Fibroblast of pulmonary artery (primary cell): ENCODE data around the gene PADI3.

ENCODE experiments used
- DNase-seq: peaks from one replicate; pipeline ENCODE4 v3.0.0-alpha.2; 2010; ENCODE audit warnings: low read depth
- H3K4me3 ChIP-seq: replicated peaks from 2 replicates; pipeline ENCODE4 v1.5.1; 2011; ENCODE audit warnings: low read depth, mild to moderate bottlenecking, control low read depth, low read length, moderate library complexity
- TF ChIP-seq, protein P1 (sequence below): IDR thresholded peaks from 2 replicates; pipeline ENCODE4 v1.5.1; 2011; ENCODE audit warnings: mild to moderate bottlenecking, control low read depth, low read length, inconsistent platforms; ENCODE audit errors: missing control alignments

PADI3 gene

DNA sequence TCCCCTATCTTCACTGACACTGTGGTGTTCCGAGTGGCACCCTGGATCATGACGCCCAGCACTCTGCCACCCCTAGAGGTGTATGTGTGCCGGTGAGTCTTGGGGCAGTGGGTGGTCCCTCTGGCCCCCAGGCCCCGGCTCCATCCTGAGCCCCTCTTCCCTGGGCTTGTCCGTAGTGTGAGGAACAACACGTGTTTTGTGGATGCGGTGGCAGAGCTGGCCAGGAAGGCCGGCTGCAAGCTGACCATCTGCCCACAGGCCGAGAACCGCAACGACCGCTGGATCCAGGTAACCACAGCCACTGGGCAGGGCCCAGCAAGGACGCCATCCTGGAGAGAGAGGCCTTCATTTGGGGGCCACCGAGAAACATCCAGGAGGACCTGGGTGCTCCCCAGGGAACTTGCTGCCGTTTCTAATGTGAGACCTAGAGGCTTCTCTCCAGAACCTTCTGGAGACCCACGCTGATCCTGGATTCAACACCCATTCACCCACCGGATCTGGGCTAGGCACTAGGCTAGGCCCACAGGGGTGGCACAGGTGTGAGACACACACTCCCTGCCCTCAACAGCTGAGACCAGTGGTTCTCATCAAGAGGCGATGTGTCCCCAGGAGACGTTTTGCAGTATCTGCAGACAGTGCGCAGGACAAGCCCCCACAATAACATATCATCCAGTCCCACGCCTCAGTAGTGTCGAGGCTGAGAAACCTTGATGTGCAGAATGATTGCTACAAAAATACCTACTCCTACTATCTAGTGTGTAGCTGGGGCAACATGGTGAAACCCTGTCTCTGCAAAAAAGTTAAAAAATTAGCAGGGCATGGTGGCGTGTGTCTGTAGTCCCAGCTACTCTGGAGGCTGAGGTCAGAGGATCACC, 22.2 kb downstream of the PADI3 start:
- TF ChIP-seq, protein P1, sequence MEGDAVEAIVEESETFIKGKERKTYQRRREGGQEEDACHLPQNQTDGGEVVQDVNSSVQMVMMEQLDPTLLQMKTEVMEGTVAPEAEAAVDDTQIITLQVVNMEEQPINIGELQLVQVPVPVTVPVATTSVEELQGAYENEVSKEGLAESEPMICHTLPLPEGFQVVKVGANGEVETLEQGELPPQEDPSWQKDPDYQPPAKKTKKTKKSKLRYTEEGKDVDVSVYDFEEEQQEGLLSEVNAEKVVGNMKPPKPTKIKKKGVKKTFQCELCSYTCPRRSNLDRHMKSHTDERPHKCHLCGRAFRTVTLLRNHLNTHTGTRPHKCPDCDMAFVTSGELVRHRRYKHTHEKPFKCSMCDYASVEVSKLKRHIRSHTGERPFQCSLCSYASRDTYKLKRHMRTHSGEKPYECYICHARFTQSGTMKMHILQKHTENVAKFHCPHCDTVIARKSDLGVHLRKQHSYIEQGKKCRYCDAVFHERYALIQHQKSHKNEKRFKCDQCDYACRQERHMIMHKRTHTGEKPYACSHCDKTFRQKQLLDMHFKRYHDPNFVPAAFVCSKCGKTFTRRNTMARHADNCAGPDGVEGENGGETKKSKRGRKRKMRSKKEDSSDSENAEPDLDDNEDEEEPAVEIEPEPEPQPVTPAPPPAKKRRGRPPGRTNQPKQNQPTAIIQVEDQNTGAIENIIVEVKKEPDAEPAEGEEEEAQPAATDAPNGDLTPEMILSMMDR: no peak
- no peak overlapping the region for H3K4me3 ChIP-seq
- no peak for DNase-seq

DNA sequence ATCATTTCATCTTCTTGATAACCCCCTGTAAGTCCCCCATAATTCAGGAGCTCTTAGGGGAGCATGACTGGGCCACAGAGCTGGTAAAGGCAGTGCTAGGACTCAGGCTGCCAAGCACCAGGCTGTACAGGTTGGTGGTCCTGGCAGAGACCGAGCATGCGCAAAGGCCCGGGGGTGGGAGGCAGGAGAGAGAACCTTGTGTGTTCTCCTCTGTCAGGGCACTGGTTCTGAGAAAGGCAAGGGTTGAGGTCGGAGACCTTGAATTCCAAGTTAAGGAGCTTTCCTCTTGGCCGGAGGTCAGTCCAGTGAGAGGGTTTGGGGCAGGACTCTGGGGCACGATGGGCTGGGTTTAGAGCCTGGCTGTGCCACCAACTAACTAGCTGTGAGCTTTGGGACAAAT, 23.2 kb downstream of the PADI3 start:
- TF ChIP-seq, protein P1: no peak
- no peak overlapping the region for H3K4me3 ChIP-seq
- DNase-seq: no peak

DNA sequence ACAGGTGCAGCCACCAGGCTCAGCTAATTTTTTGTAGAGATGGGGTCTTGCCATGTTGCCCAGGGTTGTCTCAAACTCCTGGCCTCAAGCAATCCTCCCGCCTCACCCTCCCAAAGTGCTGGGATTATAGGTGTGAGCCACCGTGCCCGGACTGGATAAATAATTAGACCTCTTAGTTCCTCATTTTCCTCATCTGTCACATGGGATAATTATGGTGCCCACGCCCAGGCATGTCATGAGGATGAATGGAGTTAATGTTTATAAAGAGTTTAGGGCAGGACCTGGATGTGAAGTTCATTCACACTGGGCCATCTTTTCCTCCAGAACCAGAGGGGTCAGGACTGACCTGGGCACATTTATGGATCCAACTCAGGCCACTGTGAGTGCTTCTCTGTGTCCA, 23.7 kb downstream of the PADI3 start:
- TF ChIP-seq, protein P1: no peak
- no peak overlapping the region for H3K4me3 ChIP-seq
- no peak for DNase-seq

DNA sequence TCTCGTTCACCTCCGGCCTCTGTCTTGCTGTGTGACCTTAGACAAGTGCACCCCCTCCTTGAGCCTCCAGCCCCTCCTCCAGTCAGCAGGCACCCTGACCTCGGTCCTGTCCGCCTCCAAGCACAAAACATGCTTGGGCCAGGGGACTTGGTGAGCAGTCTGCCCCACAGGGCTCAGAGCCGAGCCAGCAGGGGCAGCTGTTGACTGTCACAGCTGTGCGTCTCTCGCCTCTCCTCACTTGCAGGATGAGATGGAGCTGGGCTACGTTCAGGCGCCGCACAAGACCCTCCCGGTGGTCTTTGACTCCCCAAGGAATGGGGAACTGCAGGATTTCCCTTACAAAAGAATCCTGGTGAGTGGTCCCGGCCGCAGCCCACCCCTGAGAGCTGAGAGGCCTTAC, 24.2 kb downstream of the PADI3 start:
- TF ChIP-seq, protein P1: no peak
- no peak for DNase-seq
- no peak overlapping the region for H3K4me3 ChIP-seq

DNA sequence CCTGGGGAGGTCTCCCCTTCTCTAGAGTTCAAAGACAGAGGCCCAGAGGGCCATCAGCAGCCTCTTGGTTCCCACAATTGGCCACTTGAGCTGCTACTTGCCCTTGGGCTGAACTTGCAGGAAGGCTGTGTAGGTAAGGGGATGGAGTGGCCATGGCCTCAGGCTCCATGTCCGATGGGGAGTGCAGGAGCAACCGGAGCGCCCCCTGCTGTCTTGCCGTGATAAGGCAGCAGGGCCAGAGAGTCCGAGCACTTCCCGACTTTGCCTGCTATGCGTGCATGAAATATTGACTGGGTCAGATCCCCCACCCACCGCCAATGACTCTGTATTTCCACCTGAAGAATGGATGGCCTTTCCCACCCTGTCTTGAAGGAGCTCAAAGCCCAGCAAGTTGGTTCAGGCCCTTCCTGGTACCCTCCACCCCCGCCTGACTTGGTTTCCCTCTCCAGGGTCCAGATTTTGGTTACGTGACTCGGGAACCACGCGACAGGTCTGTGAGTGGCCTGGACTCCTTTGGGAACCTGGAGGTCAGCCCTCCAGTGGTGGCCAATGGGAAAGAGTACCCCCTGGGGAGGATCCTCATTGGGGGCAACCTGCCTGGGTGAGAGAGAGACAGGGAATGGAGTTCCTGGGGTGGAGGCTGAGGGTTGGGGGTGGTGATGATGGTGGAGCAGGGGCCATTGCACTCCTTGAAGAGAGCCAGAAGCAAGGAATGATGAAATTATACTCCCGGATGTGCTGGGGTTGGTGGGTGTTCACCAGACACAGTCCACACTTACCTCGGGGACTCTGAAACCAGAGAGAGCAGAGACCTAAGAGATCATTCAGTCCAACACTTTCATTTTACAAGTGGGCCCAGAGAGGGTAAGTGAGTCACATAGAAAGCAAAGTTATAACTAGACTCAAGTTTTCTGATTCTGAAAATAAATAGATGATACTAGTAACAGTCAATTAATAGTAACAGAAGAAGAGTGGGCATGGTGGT, 25.6 kb downstream of the PADI3 start:
- TF ChIP-seq, protein P1: peak; percentile 76
- H3K4me3 ChIP-seq: no peak overlapping the region
- DNase-seq: peak; percentile 51

DNA sequence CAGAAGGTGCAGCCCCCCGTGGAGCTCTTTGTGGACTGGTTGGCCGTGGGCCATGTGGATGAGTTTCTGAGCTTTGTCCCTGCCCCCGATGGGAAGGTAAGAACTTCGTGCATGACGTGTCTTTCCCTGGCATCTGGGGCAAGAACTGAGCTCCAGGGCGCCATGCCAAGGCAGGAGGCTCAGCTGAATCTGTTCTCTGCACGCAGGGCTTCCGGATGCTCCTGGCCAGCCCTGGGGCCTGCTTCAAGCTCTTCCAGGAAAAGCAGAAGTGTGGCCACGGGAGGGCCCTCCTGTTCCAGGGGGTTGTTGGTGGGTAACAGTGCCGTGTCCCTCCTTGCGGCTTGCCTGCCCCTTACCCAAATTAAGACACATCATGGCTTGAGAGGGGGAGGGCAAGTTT, 27.7 kb downstream of the PADI3 start:
- no peak overlapping the region for H3K4me3 ChIP-seq
- TF ChIP-seq, protein P1: no peak
- DNase-seq: peak; percentile 66
